GM18868 (cell line): ENCODE data around the gene ZNF408.

ENCODE experiments used
- ATAC-seq: cut with Tn5 transposase; IDR thresholded peaks from one replicate; pipeline ENCODE4 v1.9.1; 2021; ENCODE audit warnings: mild to moderate bottlenecking, moderate library complexity; ENCODE audit not compliant: unreplicated experiment

The ZNF408 gene

DNA sequence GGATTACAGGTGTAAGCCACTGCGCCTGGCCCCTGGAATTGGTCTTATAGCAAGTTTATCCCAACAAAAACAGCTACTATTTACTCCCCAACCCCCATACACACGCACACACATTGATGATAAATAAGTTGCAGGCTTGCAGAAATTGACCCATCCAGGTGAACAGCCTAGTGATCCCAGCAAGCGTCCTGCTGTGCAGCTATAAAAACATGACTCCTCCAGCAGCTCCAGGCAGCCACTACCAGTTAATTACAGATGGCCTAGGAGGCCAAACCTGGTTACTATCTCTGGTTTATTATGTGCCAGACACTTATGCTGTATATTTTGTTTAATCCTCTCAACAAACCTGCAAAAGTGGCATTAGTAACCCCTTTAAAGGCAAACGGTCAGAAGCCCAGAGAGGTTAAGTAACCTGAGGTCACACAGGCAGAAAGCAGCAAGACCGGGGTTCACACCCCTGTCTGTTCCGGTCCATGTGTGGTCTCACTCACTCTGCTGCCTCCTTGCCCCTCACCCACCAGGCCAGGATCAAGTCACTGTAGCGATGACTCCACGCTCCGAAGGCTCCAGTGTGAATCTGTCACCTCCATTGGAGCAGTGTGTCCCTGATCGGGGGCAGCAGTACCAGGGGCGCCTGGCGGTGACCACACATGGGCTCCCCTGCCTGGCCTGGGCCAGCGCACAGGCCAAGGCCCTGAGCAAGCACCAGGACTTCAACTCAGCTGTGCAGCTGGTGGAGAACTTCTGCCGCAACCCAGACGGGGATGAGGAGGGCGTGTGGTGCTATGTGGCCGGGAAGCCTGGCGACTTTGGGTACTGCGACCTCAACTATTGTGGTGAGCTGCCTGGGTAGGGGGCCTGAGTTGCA is 24.7 kb downstream of the ZNF408 start:
- ATAC-seq = no peak

DNA sequence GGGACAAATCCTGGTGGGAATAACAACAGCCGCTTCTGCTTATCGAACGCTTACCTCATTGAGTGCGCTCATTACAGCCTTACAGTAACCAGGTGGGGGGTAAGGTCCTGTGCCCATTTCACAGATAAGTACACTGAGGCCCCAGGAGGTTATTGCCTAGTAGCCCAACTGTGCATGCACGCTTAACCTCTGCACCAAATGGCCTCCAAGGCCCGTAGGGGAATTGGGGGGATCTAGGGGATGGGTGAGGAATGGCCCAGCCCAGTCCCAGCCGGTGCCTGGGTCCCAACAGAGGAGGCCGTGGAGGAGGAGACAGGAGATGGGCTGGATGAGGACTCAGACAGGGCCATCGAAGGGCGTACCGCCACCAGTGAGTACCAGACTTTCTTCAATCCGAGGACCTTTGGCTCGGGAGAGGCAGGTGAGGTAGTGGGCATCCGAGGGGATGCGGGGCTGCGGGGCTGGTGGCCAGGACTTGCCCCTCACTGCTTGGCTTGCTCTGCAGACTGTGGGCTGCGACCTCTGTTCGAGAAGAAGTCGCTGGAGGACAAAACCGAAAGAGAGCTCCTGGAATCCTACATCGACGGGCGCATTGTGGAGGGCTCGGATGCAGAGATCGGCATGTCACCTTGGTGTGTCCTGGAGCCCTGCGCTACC is 25.5 kb downstream of the ZNF408 start:
- no peak for ATAC-seq

GRCh38 chr11:46727952-46728658 is 27.3 kb downstream of the ZNF408 start:
- no peak for ATAC-seq

DNA sequence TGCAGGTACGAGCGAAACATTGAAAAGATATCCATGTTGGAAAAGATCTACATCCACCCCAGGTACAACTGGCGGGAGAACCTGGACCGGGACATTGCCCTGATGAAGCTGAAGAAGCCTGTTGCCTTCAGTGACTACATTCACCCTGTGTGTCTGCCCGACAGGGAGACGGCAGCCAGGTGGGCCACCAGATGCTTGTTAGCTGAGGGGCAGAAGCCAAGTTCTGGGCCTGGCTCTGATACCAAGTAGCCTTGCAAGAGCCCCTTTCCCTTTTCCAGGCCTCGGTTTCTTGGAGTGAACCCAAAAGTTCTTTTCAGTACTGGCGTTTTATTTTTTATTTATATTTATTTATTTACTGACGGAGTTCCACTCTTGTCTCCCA is 27.8 kb downstream of the ZNF408 start:
- ATAC-seq = no peak

DNA sequence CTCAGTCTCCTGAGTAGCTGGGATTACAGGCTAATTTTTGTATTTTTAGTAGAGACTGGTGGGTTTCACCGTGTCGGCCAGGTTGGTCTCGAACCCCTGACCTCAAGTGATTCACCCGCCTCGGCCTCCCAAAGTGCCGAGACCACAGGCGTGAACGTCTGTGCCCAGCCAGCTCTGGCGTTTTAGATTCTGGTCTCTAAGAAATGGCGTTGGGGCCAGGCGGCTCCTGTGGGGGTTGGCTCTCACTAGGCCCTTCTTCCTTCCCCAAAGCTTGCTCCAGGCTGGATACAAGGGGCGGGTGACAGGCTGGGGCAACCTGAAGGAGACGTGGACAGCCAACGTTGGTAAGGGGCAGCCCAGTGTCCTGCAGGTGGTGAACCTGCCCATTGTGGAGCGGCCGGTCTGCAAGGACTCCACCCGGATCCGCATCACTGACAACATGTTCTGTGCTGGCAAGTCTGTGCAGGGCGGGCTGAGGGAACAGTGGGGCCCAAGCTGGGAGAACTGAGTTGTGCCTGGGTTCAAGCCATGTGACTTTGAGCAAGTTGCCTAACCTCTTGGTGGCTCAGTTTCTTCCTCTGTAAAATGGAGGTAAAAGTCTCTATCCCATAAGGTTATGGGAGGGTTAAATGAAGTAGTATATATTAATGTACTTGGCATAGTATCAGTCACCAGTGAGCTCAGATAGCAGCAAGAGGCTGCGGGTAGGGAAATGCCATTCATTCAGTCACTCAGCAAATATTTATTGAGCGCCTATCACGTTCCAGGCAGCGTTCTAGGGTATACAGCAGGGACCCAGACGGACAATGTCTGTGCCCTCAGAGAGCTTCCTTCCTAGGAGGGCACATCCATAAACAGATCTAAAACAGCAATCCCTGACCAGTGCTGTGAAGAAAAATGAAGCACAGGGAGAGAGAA is 28.5 kb downstream of the ZNF408 start:
- ATAC-seq = no peak

- no peak for ATAC-seq
These were observed 30.7 kb downstream of the ZNF408 start for GRCh38 chr11:46731545-46731944.

DNA sequence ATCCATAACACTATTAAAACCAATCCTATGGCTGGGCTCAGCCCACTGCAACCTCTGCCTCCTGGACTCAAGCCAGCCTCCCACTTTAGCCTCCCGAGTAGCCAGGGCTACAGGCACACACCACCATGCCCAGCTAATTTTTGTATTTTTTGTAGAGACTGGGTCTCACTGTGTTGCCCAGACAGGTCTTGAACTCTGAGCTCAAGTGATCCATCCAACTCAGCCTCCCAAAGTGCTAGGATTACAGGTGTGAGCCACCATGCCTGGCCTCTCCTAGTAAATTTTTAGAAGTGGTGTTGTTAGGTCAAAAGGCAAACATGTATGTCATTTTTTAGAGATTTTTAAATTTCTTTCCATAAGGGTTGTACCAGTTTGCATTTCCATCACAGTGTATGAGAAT is 32.4 kb downstream of the ZNF408 start:
- no peak for ATAC-seq

GRCh38 chr11:46736146-46736545 is 35.3 kb downstream of the ZNF408 start:
- no peak for ATAC-seq

DNA sequence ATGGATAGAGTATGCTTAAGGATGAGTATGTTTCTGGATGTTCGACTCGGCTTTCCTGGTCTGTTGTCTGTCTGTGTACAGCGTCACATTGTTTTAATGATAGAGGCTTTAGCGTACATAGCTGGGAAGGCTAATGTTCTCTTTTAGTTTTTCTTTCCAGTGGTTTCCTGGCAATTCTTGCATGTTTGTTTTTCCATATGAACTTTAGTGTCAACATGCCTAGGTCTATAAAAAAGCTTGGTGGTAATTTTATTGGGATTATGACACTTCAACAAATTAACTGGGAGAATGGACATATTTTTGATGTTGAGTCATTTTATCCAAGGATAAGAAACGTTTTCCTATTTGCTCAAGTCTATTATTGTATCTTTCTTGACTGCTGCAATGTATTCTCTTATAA is 35.8 kb downstream of the ZNF408 start:
- ATAC-seq = no peak

DNA sequence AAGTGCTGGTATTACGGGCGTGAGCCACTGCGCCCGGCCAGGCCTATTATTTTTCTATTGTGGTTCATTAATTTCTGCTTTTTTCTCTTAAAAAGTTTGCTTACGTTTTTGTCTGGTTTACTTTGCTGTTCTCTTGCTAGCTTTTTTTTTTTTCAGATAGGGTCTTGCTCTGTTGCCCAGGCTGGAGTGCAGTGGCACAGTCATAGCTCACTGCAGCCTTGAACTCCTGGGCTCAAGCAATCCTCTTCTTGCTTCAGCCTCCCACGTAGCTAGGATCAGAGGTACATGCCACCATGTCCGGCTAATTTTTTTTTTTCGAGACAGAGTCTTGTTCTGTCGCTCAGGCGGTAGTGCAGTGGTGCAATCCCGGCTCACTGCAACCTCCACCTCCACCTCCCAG is 36.9 kb downstream of the ZNF408 start:
- no peak for ATAC-seq

DNA sequence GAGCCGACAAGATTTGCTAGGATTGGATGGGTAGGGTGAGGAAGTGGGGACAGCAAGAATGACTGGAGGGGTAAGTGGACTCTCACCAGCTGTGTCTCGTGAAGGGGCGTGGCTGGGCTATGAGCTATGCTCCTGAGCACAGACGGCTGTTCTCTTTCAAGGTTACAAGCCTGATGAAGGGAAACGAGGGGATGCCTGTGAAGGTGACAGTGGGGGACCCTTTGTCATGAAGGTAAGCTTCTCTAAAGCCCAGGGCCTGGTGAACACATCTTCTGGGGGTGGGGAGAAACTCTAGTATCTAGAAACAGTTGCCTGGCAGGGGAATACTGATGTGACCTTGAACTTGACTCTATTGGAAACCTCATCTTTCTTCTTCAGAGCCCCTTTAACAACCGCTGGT is 38.1 kb downstream of the ZNF408 start:
- no peak for ATAC-seq

GRCh38 chr11:46741600-46742484 is 41.0 kb downstream of the ZNF408 start:
- no peak for ATAC-seq

DNA sequence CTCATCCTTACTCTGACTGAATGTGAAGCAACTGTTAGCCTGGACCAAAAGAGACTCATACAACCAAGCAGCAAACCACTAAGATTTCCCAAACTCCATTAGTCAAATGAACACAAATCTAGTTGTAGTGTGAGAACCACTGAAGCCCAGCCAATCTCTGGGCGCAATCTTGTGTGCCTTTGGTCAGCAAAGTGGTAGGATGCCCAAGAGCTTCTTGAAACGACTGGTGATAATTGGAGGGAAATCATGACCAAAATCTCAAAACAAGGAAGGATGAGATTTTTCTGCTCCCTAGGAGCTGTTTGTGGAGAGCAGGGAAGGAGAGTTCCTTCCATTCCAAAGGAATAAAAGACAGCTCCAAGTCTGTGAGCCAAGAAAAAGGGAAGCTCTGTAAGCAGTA is 42.2 kb downstream of the ZNF408 start:
- no peak for ATAC-seq

GRCh38 chr11:46743693-46744339 is 43.0 kb downstream of the ZNF408 start:
- ATAC-seq = no peak

DNA sequence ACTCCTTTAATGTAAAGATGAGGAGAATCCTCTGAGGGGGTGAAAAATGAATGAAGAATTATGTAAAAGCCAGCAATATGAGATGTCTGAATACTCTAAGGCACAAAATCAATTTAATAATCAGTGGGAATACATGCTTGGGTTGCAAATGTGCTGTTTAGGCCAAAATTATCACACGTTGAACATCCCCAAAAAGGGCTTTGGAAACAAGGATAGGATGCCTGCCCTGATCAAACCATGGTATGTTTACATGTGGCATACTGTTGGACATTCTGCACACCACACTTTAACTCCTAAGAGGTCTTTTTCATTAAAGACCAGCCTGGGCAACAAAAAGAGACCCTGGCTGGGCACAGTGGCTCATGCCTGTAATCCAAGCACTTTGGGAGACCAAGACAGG is 44.5 kb downstream of the ZNF408 start:
- ATAC-seq = no peak

GRCh38 chr11:46745995-46746394 is 45.2 kb downstream of the ZNF408 start:
- ATAC-seq = no peak

DNA sequence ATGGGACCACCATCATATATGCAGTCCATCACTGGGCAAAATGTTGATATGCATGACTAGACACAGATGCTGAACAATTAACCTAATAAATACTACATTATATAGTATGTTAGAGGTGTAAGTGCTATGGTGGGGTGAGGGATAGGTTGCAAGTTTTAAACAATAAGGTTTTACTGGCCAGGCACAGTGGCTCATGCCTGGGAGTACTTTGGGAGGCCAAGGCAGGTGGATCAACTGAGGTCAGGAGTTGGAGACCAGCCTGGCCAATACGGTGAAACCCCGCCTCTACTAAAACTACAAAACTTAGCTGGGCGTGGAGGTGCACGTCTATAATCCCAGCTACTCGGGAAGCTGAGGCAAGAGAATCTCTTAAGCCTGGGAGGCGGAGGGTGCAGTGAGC is 46.3 kb downstream of the ZNF408 start:
- no peak for ATAC-seq
